ENCODE data around the gene BBC3.
A peak's percentile ranks its signal among the peaks of the same experiment; 100 is the strongest.

BBC3 gene

DNA sequence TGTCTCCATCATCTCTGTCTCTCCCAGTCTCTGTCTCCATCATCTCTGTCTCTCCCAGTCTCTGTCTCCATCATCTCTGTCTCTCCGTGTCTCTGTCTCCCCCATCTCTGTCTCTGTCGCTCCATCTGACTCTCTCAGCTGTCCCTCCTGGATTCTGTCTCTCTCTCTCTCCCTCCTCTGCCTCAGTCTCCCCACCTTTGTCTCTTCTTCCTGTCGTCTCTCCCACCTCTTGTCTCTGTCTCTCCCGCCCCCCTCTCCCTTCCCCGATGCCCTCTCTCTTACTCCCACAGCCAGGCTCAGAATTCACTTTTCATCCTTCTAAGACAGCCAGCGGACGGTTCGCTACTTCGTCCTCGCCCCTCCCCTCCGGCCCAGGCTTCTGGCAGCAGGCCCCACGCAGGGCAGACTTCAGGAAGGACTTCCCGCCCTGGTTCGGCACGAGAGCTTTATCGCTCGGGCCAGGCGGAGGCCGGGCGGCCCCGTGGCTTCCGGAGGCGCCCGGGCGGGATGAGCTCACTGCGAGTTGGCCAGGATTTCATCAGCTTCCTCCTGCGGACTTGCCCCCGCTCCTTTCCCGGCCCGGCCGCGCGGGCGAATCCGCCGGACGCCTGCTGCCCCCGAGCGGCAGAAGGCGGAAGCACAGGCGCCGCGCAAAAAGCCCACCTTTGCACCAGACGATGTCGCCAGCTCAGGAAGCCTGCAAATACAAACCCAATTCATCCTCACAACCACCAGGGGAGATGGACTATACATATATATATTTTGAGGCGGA lies 13.0 kb upstream of the BBC3 start:
- DNase-seq (ENCODE audit: extremely low read depth, insufficient read length): peak; percentile 98
- Histone ChIP-seq H3K4me3 (replicated peaks; ENCODE audit: low read depth, low read length) (peak overlapping the region; percentile 66), H3K36me3 (ENCODE audit: control insufficient read depth, insufficient read depth, low read length) (no peaks in the 10 kb centered on the region), H3K27me3 (replicated peaks; ENCODE audit: control insufficient read depth, insufficient read depth, low read length) (no peaks in the 10 kb centered on the region; the same call in 1 of the 2 replicates)
- TF ChIP-seq, protein P1, sequence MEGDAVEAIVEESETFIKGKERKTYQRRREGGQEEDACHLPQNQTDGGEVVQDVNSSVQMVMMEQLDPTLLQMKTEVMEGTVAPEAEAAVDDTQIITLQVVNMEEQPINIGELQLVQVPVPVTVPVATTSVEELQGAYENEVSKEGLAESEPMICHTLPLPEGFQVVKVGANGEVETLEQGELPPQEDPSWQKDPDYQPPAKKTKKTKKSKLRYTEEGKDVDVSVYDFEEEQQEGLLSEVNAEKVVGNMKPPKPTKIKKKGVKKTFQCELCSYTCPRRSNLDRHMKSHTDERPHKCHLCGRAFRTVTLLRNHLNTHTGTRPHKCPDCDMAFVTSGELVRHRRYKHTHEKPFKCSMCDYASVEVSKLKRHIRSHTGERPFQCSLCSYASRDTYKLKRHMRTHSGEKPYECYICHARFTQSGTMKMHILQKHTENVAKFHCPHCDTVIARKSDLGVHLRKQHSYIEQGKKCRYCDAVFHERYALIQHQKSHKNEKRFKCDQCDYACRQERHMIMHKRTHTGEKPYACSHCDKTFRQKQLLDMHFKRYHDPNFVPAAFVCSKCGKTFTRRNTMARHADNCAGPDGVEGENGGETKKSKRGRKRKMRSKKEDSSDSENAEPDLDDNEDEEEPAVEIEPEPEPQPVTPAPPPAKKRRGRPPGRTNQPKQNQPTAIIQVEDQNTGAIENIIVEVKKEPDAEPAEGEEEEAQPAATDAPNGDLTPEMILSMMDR (IDR thresholded peaks at IDR 0.05; ENCODE audit: insufficient read depth, low read length, poor library complexity, severe bottlenecking): peak; percentile 96

GRCh38 chr19:47243364-47243775 lies 12.4 kb upstream of the BBC3 start:
- TF ChIP-seq, protein P1 (IDR thresholded peaks at IDR 0.05; ENCODE audit: insufficient read depth, low read length, poor library complexity, severe bottlenecking): no peak
- peak overlapping the region; percentile 66 for H3K4me3 ChIP-seq (replicated peaks; ENCODE audit: low read depth, low read length)
- H3K36me3 ChIP-seq (ENCODE audit: control insufficient read depth, insufficient read depth, low read length): no peaks in the 10 kb centered on the region
- DNase-seq (ENCODE audit: extremely low read depth, insufficient read length): no peak
- no peaks in the 10 kb centered on the region; the same call in 1 of the 2 replicates for H3K27me3 ChIP-seq (replicated peaks; ENCODE audit: control insufficient read depth, insufficient read depth, low read length)

- DNase-seq (ENCODE audit: extremely low read depth, insufficient read length): no peak
- Histone ChIP-seq H3K36me3 (ENCODE audit: control insufficient read depth, insufficient read depth, low read length) (no peaks in the 10 kb centered on the region), H3K27me3 (replicated peaks; ENCODE audit: control insufficient read depth, insufficient read depth, low read length) (no peaks in the 10 kb centered on the region; the same call in 1 of the 2 replicates), H3K4me3 (replicated peaks; ENCODE audit: low read depth, low read length) (no peak overlapping the region)
- TF ChIP-seq, protein P1 (IDR thresholded peaks at IDR 0.05; ENCODE audit: insufficient read depth, low read length, poor library complexity, severe bottlenecking): no peak
Observed at GRCh38 chr19:47241919-47242577, 11.0 kb upstream of the BBC3 start.

GRCh38 chr19:47240996-47241918 lies 10.3 kb upstream of the BBC3 start:
- TF ChIP-seq, protein P1 (IDR thresholded peaks at IDR 0.05; ENCODE audit: insufficient read depth, low read length, poor library complexity, severe bottlenecking): no peak
- Histone ChIP-seq H3K4me3 (replicated peaks; ENCODE audit: low read depth, low read length) (peak overlapping the region; percentile 3; the same call in 1 of the 2 replicates), H3K36me3 (ENCODE audit: control insufficient read depth, insufficient read depth, low read length) (no peaks in the 10 kb centered on the region), H3K27me3 (replicated peaks; ENCODE audit: control insufficient read depth, insufficient read depth, low read length) (no peaks in the 10 kb centered on the region; the same call in 1 of the 2 replicates)
- DNase-seq (ENCODE audit: extremely low read depth, insufficient read length): peak; percentile 81

- Histone ChIP-seq H3K4me3 (replicated peaks; ENCODE audit: low read depth, low read length) (no peak overlapping the region), H3K36me3 (ENCODE audit: control insufficient read depth, insufficient read depth, low read length) (no peaks in the 10 kb centered on the region), H3K27me3 (replicated peaks; ENCODE audit: control insufficient read depth, insufficient read depth, low read length) (no peaks in the 10 kb centered on the region; the same call in 1 of the 2 replicates)
- DNase-seq (ENCODE audit: extremely low read depth, insufficient read length): no peak
- TF ChIP-seq, protein P1 (IDR thresholded peaks at IDR 0.05; ENCODE audit: insufficient read depth, low read length, poor library complexity, severe bottlenecking): no peak
Observed at GRCh38 chr19:47240556-47240955, 9.6 kb upstream of the BBC3 start.

Data from GM06990 (cell line).